Measurements from ENCODE around the gene NHSL2. TPM values are rescaled to one million over a fixed set of nuclear protein-coding genes. Genes with fewer than 3 reads are reported as not detected.

The NHSL2 gene
- polyA plus RNA-seq, 1 of the 3 experiments (the other 2 are of a cell fraction) = 0.61 TPM

GRCh38 chrX:72158773-72159172, 248.1 kb downstream of the NHSL2 start (continued):
- TF ChIP-seq PBX3 (IDR thresholded peaks at IDR 0.05) (no peak), REST (IDR thresholded peaks at IDR 0.05; ENCODE audit: low read depth, low read length) (no peak), IRF3 (IDR thresholded peaks at IDR 0.05; ENCODE audit: low read depth, low read length) (no peak)

GRCh38 chrX:72159769-72160168, 249.1 kb downstream of the NHSL2 start:
- Histone ChIP-seq H3K27me3 (ENCODE audit: insufficient read depth) (no peaks in the 10 kb centered on the region; the same call in 1 of the 2 replicates), H3K9ac (no peak overlapping the region), H3K4me2 (no peak overlapping the region), H3K36me3 (replicated peaks in 1 of 2; ENCODE audit: control insufficient read depth in 1 of 2, insufficient read depth in 2 of 2, low read length in 1 of 2) (no peaks in the 10 kb centered on the region), H2AFZ (ENCODE audit: low read depth) (no peak overlapping the region), H3K9me3 (no peaks in the 10 kb centered on the region), H3K9me2 (no peaks in the 10 kb centered on the region), H3K27ac (ENCODE audit: low read depth in 2 of 2, low read length in 1 of 2) (no peak overlapping the region), H4K20me1 (ENCODE audit: insufficient read depth) (no peaks in the 10 kb centered on the region), H3K4me1 (ENCODE audit: control insufficient read depth in 1 of 2, insufficient read depth in 2 of 2, low read depth in 1 of 2, low read length in 1 of 2) (no peaks in the 10 kb centered on the region), H3K4me3 (ENCODE audit: low read depth in 2 of 2, low read length in 1 of 2) (no peak overlapping the region), H3K79me2 (ENCODE audit: insufficient read depth) (no peaks in the 10 kb centered on the region), H3F3A (replicated peaks; ENCODE audit: insufficient read depth) (no peaks in the 10 kb centered on the region)
- POLR2A ChIA-PET = no interaction called here
- DNase-seq = no peak
- 54% methylated on average over 10 of the region's 10 CpGs for WGBS (ENCODE audit: low lambda C conversion rate)
- CTCF ChIA-PET = no interaction called here
- no peak for TF ChIP-seq TEAD4 (IDR thresholded peaks at IDR 0.05; ENCODE audit: borderline replicate concordance, insufficient read depth)
- TF ChIP-seq PBX3 (IDR thresholded peaks at IDR 0.05) = no peak
- no peak for TF ChIP-seq GABPA (IDR thresholded peaks at IDR 0.05; ENCODE audit: low read depth)
- no peak for TF ChIP-seq FOXJ3 (CRISPR knock-in tag; IDR thresholded peaks at IDR 0.05)
- TF ChIP-seq FOSL2 (IDR thresholded peaks at IDR 0.05; ENCODE audit: borderline replicate concordance, low read depth) = no peak
- no peak for TF ChIP-seq SMC3 (IDR thresholded peaks at IDR 0.05; ENCODE audit: low read depth, low read length)
- no peak for TF ChIP-seq FOXM1 (IDR thresholded peaks at IDR 0.05; ENCODE audit: low read depth)
- TF ChIP-seq MEF2A (IDR thresholded peaks at IDR 0.05; ENCODE audit: borderline replicate concordance, low read depth) = no peak
- no peak for TF ChIP-seq IRF3 (IDR thresholded peaks at IDR 0.05; ENCODE audit: low read depth, low read length)
- no peak for TF ChIP-seq NRF1 (IDR thresholded peaks at IDR 0.05; ENCODE audit: low read depth, low read length)
